HG03575 (cell line): ENCODE results near the gene C14orf39.

ENCODE experiments used
- ATAC-seq: cut with Tn5 transposase; IDR thresholded peaks from one replicate; pipeline ENCODE4 v1.9.1; 2021; ENCODE audit not compliant: unreplicated experiment, insufficient number of reproducible peaks, low FRiP score; ENCODE audit errors: extremely low read depth

Gene C14orf39, protein sequence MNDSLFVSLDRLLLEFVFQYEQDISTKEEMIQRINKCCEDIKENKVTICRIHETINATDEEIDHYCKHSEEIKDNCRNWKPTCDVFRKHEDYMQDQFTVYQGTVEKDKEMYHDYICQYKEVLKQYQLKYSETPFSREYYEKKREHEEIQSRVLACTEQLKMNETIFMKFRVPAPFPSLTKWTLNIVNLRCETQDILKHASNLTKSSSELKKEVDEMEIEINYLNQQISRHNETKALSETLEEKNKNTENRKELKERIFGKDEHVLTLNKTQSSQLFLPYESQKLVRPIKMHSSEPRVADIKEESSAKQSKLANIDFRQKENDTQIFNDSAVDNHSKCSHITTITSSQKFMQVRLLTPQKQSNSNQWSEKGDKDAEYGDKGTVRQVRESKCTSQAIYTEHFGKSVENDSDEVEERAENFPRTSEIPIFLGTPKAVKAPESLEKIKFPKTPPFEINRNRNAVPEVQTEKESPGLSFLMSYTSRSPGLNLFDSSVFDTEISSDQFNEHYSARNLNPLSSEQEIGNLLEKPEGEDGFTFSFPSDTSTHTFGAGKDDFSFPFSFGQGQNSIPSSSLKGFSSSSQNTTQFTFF

DNA sequence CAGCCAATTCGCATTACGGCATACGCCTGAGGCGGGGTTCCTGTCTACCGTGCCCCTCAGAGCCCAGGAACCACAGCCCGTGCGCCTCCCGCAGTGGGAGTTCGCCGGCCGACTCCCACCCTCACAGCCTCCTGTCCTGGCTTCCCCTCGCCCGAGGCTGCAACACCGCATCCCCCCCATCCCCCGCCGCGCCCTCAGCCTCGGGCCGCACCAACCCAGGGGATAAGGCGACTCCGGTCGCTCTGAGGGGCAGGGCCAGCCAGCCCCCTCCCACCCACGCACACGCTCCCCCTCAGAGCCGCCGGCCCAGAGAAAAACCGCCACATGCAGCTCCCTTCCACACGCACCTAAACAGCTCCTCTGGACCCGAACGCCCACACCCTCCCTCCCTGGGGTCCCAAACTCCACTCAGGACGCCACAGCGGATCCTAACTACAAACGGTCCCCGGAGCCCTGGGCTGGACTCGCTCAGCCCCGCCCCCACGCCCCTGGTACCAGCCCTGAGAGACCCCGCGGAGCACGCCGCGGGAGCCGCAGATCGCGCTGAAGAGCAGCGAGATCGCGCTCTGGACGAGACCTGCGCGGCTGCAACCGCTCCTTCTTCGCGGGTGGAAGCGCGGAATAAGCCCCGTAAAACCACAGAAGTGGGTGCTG is at the start of gene C14orf39:
Gene C14orf39, minus strand, starts transcription at position 466 of the 654 bp plus-strand sequence. CDS start 985 bp downstream, outside the sequence.
- no peak for ATAC-seq

DNA sequence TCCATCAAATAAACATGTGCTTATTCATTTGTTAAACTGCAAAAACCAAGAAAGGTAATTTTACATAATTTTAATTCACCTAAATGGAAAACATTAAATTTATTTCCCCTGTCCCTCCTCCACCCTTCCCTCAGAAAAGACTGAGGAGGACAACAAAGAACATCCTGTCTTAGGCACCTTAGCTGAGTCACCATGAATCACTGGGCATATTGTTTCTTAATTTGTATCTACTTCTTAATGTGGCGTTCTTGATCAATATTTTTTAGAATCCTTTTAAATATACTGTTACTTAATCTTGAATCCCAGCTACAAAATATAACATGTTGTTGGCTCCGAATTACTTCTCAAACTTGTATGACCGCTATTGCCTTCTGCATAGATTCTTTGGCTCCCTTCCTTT is 46.6 kb upstream of the C14orf39 start:
- no peak for ATAC-seq

DNA sequence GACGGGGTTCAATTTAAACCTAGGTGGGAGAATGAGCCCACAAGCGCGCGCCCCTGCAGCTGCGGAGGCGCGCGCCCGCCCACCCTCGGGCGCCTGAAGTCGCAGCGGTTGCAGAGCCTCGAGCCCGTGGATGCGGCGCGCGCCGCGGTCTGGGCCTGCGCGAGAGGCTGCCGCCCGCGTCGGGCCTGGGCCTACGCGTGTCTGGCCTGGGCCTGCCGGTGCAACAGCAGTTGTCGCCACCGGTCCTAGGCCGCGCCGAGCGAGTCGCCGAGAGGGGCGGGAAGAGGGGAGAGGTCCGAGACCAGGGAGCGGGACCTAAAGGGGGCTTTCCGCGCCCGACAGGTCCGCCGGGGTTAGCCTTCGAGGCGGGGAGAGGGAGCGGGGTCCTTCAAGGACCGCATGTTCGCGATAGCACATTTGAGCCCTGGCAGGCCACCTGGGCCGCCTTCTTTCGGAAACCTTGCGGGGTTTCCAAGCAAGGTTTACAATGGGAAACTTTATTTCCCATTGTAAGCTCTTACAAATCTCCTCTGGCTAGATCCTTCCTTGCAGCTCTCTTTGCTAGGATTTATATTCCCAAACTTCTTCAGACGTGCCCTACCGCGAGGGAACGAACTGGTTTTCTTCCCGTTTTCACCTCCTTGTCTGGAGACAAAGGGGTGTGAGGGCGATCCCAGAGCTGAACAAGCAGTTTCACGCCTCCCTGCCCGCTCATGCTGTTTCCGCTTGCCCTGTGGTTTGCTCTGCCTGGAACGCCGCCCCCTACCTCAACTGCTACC is 29.8 kb upstream of the C14orf39 start:
- no peak for ATAC-seq

DNA sequence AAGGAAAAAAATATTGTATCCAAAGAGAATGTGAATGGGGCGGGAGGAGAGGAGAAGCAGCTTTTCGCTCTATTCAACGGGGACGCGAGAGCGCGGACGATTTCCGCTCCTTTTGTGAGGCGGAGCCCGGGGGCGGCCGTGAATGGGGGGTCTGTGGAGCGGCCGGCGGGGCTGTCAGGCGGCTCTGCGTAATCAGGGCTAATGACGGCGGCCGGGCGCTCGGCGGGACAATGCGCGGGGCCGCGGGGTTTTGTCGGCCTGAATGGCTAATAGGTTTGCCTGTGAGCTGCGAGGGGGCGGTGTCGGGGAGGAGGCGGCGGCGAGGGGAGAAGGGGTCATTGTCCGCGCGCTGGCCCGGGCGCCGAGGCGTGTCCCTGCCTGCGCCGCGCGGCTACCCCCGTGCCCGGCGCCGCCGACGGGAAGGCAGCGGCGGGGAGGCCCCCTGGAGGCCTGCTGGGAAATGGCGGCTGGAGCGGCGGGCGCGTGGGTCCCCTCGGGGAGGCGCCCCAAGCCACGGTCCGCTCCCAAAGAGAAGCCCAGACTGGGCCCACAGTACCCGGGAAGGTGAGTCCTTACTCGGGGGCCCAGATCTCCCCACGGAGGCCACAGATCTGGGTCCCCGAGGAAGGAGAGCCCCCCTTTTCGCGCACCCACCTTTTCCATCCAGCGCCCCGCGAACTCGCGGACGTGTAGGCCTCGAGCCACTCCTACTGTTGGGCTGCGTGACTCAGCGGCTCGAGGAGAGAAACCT is 29.1 kb upstream of the C14orf39 start:
- no peak for ATAC-seq

- ATAC-seq: no peak
Measured at GRCh38 chr14:60514378-60514740, 28.5 kb upstream of the C14orf39 start.

DNA sequence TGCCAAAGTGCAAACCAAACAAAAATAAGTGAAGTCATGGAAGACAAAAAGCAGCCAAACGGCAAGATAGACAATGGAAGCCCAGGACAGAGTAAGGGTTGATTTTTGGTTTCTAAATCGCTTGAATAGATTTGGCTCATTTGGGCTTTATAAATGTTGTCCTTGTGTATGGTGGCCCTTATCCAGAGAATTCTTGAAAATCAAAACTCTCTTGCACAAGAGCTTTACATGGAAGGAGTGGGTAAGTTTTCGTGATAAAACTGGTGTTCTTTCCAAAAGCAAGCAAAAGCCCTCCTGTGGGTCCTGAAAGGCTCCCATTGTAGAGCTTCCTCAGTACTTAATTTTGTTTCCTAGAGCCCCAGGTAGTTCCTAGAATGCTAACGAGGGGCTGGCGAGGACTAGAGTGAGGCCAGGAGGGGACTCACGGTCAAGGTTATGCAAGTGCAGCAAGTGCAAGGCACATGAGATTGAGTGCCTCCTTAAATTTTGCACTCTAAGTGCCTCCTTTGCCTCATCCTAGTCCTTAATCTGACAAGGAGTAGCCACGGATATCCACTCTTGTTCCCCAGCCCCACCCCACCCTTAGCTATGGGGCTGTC is 27.2 kb upstream of the C14orf39 start:
- ATAC-seq: no peak

DNA sequence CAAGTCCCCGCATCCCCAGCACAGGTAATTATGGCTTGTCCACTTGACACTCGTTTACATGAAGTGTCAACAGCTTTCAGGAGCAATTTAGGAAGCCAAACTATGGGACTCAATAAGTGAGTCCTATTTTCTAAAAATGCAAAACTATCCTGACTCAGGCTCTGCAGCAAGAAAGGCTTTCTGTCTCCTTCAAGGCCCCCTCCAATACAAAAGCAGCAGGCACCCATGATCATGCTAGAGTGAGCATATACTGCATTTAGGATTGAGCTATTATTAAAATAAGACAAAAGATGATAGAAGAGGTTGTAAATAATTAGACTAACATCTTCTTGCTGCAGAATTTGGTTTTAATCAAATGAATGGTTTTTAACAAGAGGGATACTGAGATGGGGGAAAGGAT is 26.3 kb upstream of the C14orf39 start:
- ATAC-seq: no peak

DNA sequence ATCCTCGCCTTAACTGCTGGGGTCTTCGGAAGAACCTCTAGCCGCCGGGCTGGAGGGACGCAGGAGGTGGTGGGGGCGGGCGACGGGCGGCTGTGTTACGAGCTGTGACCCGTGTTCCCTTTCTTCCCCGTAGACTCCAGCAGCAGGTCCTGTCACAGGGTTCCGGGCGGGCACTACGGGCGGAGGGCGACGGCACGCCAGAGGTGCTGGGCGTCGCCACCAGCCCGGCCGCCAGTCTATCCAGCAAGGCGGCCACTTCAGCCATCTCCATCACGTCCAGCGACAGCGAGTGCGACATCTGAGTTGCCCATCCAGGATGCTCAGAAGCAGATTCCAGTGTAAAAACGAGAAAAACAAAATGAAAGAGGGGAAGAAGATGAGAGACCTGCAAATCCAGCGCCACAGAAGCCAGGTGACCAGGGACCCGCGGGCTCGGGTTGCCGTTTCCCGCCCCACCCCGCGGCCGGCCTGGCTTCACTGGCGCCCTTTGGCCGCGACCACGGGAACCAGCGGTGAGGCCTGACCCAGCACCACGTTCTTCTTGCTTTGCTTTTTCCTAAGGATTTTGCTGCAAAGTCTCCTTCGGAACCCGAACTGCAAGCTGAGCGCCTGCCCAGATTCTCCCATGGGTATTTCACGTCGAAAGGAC is 25.2 kb upstream of the C14orf39 start:
- ATAC-seq: no peak

DNA sequence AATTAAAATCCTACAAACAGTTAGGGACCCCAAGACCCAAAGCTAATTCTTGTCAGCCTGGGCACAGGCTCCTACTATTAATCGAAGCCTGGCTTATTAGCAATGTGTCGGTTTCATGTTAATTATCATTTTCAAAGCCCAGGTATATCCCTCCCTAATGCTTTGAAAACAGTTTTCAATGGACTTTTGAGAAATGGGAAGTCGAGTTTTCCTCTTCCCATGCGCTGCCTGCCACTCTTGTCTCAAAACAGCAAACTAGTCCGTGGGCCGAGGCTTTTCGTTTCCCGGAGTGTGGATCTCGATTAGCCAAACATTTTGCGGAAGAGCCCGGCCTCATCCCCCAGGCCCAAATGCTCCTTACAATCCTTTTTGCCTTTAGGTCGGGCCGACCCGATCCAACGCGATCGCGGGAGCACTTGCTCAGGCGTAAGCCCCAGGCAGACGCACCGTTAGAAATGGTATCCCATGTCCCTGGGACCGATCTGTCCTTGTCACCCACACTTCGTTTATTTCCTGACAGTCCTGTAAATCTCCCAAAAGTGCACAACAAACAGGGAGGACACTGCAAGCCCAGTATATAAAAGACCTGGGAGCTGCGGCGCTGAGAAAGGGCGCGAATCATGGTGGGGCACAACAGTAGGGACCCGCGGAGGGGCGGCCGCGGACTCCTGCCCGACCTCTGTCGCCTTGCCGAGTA is 24.5 kb upstream of the C14orf39 start:
- ATAC-seq: no peak

- no peak for ATAC-seq
Measured at GRCh38 chr14:60509438-60510253, 23.8 kb upstream of the C14orf39 start.

- ATAC-seq: no peak
Measured at GRCh38 chr14:60508707-60509437, 23.0 kb upstream of the C14orf39 start, which contains the start of gene SIX6. TSS of gene SIX6 (plus strand) at chr14:60509146. CDS start at chr14:60509399, 253 bp downstream.

DNA sequence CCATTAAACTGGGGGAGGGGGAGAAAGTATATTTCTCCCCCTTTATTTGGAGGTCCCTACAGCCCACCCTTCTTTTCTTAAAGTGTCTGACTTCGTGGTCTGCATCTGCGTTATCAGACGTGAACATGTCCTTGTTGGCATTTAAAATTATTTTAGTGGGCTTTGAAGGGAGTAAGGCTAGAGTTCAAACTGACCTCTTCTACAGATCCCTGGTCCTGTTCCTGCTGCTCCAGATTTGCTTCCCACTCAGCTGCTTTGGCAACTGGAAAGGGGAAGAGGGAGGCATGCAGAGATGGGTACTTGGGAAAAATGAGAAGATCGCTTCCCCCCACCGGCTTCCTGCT is 22.5 kb upstream of the C14orf39 start:
- ATAC-seq: no peak

- no peak for ATAC-seq
Measured at GRCh38 chr14:60506985-60507829, 21.3 kb upstream of the C14orf39 start.

DNA sequence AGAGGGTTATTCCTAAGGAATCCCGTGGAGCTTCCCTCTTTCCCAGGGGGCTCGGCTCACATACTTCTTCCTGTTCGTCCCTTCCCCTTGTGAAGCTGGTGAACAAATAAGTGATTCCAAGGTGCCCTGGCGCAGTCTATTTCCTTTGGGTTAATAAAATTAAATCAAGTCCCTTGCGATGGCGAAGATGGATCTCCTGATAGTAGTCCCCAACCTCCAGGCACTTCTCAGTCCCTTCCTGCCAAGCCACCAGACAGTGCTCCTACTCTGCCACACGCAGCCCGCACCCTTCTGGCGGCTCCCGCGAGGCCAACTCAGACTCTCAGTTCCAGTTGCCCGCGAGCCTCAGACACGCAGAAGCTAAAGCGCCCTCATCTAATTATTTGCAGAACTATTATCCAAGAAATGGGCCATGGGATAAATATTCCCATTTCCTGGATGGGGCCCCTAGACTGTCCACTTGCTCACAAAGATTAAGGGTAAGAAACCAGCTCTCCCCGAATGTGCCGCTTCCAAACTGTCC is 20.7 kb upstream of the C14orf39 start:
- no peak for ATAC-seq

GRCh38 chr14:60506010-60506409 is 20.1 kb upstream of the C14orf39 start:
- ATAC-seq: no peak
